Right atrium auricular region (tissue), 2 donors: ENCODE results near the gene ITGAE. TPM values are rescaled to one million over a fixed set of nuclear protein-coding genes. Genes with fewer than 3 reads are reported as not detected.
A peak's percentile ranks its signal among the peaks of the same experiment; 100 is the strongest.

Experiments
- DNase-seq: peaks from one replicate; pipeline ENCODE4 v3.0.0-alpha.2; 2019; ENCODE audit warnings: low spot score
- H3K27ac ChIP-seq, 2 donors: fragments of 200-600 bp; sonication (generic); 1 replicate in 1 of 2; 2 replicates in 1 of 2; pipeline ENCODE4 v1.5.1; 2016 to 2019
- H3K27me3 ChIP-seq, 2 donors: fragments of 200-600 bp; sonication (generic); one replicate each; pipeline versions ENCODE4 v1.5.1 to v1.6.0; 2017 to 2019
- H3K36me3 ChIP-seq: fragments of 200-600 bp; sonication (generic); one replicate; pipeline ENCODE4 v1.5.1; 2016
- H3K4me1 ChIP-seq, 2 donors: fragments of 200-600 bp; sonication (generic); one replicate each; pipeline versions ENCODE4 v1.5.1 to v1.6.0; 2017 to 2019
- H3K4me3 ChIP-seq, 2 donors: fragments of 200-600 bp; sonication (generic); 1 replicate in 1 of 2; 2 replicates in 1 of 2; pipeline ENCODE4 v1.5.1; 2017 to 2019; ENCODE audit warnings: mild to moderate bottlenecking in 1 of 2, moderate library complexity in 1 of 2
- H3K9me3 ChIP-seq, 2 donors: fragments of 200-600 bp; sonication (generic); one replicate each; pipeline ENCODE4 v1.5.1; 2019
- total RNA-seq, 2 donors: library from RNA; depleted of rRNA; stranded (reverse); fragments of >200 nt; gene quantifications; one replicate each; pipeline ENCODE4 v1.1.0, GENCODE V29; 2016
- TF ChIP-seq, protein P1 (sequence below), 2 donors: fragments of 200-600 bp; sonication (generic); IDR thresholded peaks; one replicate each; pipeline ENCODE4 v1.5.1; 2019; ENCODE audit warnings: antibody characterized with exemption in 2 of 2

The ITGAE gene
- total RNA-seq, 2 donors from 2014 or later, result 23.4 to 26.1 TPM

DNA sequence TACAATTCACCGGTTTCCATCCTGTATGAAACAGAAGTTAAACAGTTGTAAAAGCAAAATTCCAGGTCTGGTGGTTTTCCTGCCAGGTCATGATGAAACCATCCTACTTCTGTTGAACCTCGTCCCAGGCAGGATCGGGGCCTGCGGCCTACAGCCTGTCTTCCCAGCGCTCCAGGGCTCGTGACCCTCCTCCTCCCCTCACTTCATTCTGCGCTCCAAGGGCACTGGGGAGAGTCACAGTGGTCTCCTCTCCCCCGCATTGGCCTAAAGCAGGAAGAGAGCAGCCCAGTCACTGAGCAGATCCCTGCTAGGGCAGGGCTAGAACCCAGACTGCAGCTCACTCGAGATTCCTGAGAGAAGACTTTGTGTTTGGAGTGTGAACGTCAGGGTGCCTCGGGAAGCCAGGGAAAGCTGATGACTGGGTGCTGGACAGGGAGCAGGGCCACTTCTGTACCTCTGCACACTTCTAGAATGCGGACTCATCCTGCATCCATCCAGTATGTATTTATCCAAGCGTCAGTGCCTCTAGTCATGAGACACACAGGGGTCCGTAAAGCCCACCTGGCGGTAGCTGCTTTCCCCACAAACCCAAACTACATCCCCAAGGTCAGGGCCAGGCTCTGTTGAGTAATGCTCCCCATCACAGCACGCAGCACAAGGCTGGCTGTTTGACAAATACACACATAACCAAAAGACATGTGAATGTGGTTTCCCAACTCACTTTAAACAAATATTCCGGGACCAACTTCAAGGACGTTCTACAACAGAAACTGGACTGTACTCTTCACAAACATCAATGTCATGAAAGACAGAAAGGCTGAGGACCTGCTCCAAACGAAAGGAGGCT, 1.7 kb upstream of the ITGAE start:
- Histone ChIP-seq H3K4me1 (peaks cover 0 to 32% of the 10 kb centered on the region in 2 donors), H3K9me3 (no peaks in the 10 kb centered on the region), H3K27ac (peak overlapping the region; percentile 40 to 42), H3K4me3 (no peak overlapping the region), H3K27me3 (no peaks in the 10 kb centered on the region), H3K36me3 (peaks cover 9% of the 10 kb centered on the region)
- DNase-seq, result peak; percentile 72
- TF ChIP-seq, protein P1, sequence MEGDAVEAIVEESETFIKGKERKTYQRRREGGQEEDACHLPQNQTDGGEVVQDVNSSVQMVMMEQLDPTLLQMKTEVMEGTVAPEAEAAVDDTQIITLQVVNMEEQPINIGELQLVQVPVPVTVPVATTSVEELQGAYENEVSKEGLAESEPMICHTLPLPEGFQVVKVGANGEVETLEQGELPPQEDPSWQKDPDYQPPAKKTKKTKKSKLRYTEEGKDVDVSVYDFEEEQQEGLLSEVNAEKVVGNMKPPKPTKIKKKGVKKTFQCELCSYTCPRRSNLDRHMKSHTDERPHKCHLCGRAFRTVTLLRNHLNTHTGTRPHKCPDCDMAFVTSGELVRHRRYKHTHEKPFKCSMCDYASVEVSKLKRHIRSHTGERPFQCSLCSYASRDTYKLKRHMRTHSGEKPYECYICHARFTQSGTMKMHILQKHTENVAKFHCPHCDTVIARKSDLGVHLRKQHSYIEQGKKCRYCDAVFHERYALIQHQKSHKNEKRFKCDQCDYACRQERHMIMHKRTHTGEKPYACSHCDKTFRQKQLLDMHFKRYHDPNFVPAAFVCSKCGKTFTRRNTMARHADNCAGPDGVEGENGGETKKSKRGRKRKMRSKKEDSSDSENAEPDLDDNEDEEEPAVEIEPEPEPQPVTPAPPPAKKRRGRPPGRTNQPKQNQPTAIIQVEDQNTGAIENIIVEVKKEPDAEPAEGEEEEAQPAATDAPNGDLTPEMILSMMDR (IDR thresholded peaks at IDR 0.05), result no peak

DNA sequence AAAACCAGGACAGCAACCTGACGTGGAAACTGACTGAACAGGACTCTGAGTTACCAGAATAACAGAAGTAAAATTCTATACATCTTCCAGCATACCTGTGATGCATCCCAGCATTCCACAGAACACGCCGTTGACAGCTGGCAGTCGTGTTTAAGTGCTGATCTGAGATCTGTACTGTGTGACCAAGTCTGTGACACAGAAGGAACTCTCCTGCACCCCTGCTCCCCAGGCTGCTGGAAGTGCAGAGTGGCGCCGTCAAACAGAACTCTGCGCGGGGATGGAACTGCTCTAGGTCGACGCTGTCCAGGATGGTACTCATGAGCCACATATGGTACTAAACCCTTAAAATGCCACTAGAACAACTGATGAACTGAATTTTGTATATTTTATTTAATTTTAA, 804 bp upstream of the ITGAE start:
- peaks cover under 1% of the 10 kb centered on the region for H3K36me3 ChIP-seq
- H3K4me3 ChIP-seq, result no peak overlapping the region
- H3K27me3 ChIP-seq, result no peaks in the 10 kb centered on the region
- peaks cover 0 to 32% of the 10 kb centered on the region in 2 donors for H3K4me1 ChIP-seq
- TF ChIP-seq, protein P1 (IDR thresholded peaks at IDR 0.05), result no peak
- H3K9me3 ChIP-seq, result no peaks in the 10 kb centered on the region
- DNase-seq, result no peak
- no peak overlapping the region for H3K27ac ChIP-seq

DNA sequence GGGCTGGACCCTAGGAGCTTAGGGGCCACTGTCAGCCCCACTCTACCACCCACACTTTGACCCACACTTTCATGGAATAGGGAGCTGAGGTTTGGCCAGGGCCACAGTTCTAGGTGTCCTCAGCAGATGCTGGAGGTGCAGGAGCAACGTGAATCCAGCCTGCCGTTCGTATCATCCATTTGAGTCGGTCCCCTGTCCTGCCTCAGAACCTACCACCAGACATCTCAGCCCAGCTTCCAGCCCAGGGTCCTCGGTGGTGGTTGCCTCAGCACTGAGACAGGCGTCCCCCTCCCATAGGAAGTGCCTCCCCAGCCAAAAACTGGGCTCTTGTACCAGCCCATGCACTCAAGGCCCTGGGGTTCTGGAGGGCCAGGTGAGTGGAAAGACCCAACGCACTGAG, 359 bp upstream of the ITGAE start:
- Histone ChIP-seq H3K27me3 (no peaks in the 10 kb centered on the region), H3K4me3 (no peak overlapping the region), H3K9me3 (no peaks in the 10 kb centered on the region), H3K4me1 (peaks cover 0 to 32% of the 10 kb centered on the region in 2 donors), H3K27ac (no peak overlapping the region), H3K36me3 (no peaks in the 10 kb centered on the region)
- TF ChIP-seq, protein P1 (IDR thresholded peaks at IDR 0.05), result no peak
- DNase-seq, result no peak

DNA sequence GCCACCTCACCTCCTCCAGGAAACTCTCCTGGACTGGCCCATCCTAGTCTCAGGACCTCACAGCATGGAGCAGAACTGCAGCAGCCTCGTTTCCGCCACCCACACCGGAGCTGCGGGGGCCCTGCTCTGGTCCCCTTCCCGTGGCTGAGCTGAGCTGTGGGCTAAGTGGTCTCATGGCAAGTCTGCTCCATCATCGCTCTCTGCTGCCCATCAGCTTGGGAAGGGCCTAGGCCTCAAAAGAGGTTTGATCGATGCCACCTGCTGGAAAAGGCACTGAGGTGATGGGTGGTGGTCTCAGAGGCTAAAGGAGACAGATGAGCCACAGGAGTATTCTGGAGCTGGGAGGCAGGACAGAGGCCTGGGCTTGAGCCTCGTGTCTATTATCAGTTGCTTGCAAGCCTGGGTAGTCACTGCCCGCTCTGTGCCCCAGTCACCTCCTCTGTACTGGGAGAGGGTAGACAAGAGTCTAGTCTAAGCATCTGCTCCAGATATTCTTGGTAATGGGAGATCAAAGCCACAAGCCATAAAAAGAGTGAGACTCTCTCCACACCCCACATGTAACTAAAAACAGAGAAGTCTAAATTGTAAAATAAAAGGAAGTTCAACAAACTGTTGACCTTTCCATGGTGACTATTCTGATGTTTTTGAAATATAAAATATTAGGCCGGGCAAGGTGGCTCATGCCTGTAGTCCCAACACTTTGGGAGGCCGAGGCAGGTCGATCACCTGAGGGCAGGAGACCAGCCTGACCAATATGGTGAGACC, 1.6 kb downstream of the ITGAE start:
- TF ChIP-seq, protein P1 (IDR thresholded peaks at IDR 0.05), result no peak
- H3K9me3 ChIP-seq, result no peaks in the 10 kb centered on the region
- H3K36me3 ChIP-seq, result no peaks in the 10 kb centered on the region
- no peaks in the 10 kb centered on the region for H3K27me3 ChIP-seq
- no peak for DNase-seq
- no peak overlapping the region for H3K27ac ChIP-seq
- peaks cover 0 to 29% of the 10 kb centered on the region in 2 donors for H3K4me1 ChIP-seq
- no peak overlapping the region for H3K4me3 ChIP-seq

DNA sequence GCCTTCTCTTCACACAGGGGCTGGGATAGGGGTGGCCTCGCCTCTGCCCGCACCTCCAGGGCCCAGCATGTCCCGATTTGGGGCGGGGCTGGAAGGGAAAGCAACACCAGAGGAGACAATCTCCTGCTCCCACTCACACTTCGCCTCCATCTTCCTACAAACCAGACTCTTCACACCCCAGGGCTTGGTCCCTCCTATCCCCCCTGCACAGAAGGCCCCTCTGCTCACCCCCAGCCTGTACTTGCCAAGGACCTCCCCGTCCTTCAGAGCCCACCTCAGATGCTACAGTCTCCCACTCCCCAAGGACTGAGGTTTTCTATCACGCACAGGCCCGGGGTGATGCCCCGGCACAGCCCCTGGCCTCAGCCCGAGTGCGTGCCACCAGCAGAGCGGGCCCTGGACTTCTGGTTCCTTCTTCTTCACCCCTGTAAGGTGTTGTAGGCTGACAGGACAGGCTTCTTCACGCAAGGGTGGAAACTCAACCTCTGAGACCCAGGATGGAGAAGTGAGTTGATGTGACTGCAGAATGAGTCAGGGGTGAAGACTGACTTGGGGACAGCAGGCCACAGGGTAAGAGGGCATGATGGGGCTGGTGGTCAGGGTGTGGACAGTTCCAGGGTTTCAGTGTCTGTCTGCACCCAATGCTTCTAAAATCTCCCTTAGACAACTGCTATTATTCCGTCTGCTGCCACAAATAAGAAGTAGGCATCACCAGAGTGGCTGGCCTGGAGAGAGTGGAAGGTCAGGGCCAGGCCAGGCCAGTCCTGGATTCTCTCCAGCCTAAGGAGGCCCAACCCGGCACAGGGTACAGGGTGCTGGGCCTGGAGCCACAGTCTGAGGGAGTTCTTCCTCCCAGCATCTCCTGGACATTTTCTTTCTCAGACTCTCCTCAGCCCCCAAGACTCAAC, 2.5 kb downstream of the ITGAE start:
- Histone ChIP-seq H3K4me1 (peaks cover 0 to 26% of the 10 kb centered on the region in 2 donors), H3K4me3 (no peak overlapping the region), H3K36me3 (no peaks in the 10 kb centered on the region), H3K27me3 (no peaks in the 10 kb centered on the region), H3K27ac (no peak overlapping the region), H3K9me3 (no peaks in the 10 kb centered on the region)
- TF ChIP-seq, protein P1 (IDR thresholded peaks at IDR 0.05), result no peak
- DNase-seq, result no peak
